HG02759 (cell line): ENCODE results near the gene SPOCK2.
"Not testable (repeated sequence)": the region's sequence is repeated elsewhere in the genome, so short reads cannot be mapped to it uniquely, and the experiment has no call there.

Experiments used
- ATAC-seq: cut with Tn5 transposase; IDR thresholded peaks from one replicate; pipeline ENCODE4 v1.9.1; 2021; ENCODE audit warnings: mild to moderate bottlenecking, moderate library complexity; ENCODE audit not compliant: unreplicated experiment

The SPOCK2 gene, protein sequence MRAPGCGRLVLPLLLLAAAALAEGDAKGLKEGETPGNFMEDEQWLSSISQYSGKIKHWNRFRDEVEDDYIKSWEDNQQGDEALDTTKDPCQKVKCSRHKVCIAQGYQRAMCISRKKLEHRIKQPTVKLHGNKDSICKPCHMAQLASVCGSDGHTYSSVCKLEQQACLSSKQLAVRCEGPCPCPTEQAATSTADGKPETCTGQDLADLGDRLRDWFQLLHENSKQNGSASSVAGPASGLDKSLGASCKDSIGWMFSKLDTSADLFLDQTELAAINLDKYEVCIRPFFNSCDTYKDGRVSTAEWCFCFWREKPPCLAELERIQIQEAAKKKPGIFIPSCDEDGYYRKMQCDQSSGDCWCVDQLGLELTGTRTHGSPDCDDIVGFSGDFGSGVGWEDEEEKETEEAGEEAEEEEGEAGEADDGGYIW

DNA sequence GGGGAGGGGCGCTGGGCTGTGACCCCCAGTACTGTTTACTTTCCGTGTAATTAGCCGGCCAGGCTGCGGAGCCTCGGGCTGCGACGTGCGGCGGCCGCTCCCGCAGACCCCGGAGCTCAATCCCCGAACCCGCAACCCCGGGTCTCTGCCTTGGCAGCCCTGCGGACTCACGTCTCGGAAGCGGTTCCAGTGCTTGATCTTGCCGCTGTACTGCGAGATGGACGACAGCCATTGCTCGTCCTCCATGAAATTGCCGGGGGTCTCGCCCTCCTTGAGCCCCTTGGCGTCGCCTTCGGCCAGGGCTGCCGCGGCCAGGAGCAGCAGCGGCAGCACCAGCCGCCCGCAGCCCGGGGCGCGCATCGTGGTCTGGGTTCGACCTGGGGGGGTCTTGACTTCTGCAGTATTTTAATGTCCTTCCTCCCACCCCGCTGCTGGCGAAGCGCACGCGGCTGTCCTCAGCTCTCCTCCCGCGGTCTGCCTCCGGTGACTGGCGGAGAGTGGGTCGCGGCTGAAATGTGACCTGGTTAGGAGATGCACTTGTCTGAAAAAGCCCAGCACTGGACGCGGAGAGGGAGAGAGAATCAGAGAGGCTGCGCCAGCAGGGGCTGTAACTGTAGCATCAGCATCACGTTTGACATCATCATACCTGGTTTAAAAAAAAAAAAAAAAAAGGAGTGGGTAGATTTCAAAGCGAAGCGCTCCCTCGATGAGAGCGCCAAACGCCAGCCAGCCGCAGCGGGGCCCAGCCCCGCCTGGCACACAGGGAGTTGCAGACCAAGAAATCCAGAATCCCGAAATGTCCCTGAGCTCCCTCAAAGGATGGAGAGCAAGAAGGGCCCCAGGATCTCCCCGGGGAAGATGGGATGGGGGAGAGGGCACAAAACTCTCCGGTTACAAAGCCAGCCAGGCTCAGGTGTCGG is at the start of gene SPOCK2:
SPOCK2 (minus strand) TSS at position 583 of the 920 bp plus-strand sequence; CDS start at position 360, 223 bp downstream.
- ATAC-seq, result peak; percentile 25

- ATAC-seq, result no peak
These were observed 49.2 kb upstream of the SPOCK2 start for GRCh38 chr10:72137583-72137982.

DNA sequence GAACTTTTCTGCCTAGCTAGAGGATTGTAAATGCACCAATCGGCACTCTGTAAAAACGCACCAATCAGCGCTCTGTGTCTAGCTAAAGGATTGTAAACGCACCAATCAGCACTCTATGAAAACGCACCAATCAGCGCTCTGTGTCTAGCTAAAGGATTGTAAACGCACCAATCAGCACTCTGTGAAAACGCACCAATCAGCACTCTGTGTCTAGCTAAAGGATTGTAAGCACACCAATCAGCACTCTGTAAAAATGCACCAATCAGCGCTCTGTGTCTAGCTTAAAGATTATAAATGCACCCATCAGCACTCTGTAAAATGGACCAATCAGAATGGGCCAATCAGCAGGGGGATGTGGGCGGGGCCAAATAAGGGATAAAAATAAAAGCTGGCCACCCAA is 47.9 kb upstream of the SPOCK2 start:
- not testable (repeated sequence) for ATAC-seq

DNA sequence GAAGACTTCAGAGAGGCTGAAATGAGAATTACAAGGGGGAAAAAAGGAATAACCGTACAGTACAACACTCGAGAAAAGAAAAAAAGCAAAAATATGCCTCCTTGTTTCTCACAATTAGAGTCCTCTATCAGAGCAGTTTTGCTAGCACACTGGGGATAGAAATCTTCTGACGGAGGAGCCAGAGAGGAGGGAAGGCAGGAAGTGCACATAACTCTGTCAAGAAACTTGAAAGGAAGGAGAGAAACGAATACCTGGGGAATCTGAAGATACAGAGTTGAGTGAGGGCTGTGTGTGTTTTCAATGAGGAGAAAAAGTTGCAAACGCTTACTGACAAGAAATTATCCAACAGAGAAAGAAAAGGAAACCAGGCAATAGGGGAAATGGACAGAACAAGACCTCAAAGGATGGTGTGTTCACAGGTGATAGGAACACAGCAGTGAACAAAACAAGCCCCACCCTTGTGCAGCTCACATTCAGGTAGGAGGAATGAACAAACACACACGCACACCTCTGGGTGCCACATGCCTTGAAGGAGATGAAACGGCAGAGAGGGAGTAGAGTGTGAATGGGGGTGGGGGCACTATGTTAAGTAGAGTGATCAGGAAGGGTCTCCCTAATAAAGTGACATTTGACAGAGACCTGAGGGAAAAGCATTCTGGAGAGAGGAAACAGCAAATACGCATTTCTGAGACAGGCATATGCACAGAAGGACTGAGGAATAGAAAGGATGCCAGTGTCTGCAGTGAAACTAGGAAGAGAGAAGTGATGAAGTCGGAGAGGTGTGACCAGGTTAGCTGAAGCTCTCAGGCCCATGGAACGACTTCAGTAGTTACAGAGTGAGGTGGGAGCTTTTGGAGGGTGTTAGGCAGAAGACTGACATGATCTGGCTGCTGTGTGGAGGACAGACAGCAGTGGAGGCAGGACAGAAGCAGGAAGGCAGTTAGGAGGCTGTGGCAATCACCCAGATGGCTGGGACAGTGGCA is 46.7 kb upstream of the SPOCK2 start:
- ATAC-seq, result no peak

DNA sequence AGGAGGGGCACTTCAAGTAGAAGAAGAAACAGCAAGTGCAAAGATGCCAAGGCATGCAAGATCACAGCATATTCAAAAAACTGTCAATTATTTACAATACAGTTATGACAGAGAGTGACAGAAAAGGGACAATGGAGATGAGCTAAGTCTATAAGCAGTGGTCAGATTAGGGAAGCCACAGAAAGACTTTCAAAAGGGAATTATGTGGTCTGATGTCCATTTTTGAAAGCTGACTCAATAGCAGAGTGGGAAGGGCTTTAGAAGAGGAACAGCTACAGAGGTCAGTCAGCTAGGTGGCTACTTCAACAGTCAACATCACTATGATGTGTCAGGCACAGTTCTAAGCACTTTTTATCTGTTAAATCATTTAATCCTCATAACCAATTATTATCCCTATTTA is 45.2 kb upstream of the SPOCK2 start:
- ATAC-seq, result peak; percentile 86

DNA sequence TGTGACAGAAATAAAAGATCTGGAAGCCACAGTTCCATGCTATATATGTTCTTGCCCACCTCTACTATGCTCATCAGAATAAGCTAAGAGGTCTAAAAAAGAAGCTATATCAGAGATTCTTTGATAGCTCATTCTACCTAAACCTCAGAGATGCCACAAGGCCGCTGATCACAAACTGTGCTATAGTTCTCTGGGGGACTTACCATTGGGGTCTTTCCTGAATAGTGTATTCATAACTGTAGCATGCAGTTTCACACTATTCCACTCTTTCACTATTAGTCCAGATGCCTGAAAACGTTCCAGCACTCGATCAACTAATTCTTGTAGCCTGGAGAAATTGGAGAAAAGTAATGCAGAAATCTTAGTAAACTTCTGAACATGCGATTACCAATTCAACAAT is 44.5 kb upstream of the SPOCK2 start:
- ATAC-seq, result peak; percentile 27

DNA sequence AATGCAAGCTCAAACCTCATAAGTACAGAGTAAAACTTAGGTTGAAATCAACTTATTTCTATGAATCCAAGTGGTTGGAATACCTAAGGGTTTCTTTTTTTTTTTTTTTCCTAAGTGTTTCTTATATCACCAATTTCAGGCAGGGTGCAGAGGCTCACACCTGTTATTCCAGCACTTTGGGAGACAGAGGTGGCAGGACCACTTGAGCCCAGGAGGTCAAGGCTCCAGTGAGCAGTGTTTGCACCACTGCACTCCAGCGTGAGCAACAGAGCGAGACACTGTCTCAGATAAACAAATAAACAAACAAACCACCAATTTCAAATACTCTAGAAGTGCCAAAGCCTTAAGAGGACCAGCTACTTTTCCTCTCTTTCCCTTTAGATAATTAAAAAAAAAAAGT is 39.2 kb upstream of the SPOCK2 start:
- no peak for ATAC-seq

- ATAC-seq, result no peak
These were observed 38.5 kb upstream of the SPOCK2 start for GRCh38 chr10:72126872-72127232.

DNA sequence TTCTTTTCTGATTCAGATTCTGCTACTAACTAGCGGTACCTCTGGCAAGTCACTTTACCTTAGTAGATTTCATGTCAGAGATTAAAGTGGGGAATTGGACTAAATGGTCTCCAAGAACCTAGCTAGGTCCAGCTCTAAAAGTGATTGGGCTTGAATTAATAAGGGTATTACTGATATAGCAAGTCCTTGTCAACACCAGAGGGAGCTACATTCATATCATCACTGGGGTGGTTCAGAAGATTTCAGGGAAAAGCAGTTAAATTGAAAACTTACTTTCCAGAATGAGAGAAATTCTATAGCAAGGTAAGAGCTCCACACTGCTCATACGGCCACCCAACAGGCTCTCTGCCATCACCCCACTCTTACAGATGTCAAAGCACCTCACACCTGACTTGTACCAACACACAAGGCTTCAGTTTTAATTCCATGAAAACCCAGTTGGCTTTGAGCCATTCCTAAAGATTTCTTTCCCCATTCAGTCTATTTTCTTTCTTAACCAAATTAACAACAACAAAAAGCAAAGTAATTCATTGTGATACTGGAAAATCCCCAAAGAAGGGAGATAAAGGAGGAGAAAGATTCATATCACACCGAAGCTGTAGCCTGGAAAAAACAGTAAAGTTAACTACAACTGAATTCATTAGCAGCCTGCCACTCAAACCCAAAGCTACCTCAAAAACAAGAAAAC is 38.0 kb upstream of the SPOCK2 start:
- no peak for ATAC-seq

GRCh38 chr10:72124989-72125388 is 36.6 kb upstream of the SPOCK2 start:
- ATAC-seq, result no peak

- ATAC-seq, result no peak
These were observed 36.0 kb upstream of the SPOCK2 start for GRCh38 chr10:72124381-72124780.

DNA sequence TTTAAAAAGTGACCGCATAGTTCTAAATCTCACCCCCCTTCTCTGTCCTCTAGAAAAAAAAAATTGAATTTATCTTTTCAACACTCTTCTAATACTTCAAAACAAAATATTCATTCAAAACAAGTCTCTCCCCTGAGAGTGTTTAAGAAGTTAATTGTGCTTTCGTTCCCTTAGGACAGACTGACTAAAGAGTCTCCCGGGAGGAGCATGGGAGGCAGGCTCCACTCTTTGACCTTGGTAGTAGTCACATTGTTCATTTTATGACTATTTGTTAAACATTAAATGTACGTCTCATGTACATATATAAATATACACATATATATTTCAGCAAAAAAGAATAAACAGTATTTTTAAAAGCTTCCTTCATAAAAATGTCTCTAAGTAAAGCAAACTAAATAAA is 35.3 kb upstream of the SPOCK2 start:
- ATAC-seq, result no peak

DNA sequence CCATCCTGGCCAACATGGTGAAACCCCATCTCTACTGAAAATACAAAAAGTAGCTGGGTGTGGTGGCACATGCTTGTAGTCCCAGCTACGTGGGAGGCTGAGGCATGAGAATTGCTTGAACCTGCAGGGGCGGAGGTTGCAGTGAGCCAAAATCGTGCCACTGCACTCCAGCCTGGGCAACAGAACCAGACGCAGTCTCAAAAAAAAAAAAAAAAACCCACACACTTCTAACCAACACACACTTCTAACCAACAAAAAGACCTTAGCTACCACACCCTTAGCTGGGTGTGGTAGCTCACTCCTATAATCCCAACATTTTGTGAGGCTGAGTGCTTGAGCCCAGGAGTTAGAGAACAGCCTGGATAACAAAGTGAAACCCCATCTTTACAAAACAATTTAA is 33.9 kb upstream of the SPOCK2 start:
- ATAC-seq, result no peak

- ATAC-seq, result no peak
These were observed 33.0 kb upstream of the SPOCK2 start for GRCh38 chr10:72121389-72121788.

GRCh38 chr10:72116372-72116771 is 28.0 kb upstream of the SPOCK2 start:
- no peak for ATAC-seq

DNA sequence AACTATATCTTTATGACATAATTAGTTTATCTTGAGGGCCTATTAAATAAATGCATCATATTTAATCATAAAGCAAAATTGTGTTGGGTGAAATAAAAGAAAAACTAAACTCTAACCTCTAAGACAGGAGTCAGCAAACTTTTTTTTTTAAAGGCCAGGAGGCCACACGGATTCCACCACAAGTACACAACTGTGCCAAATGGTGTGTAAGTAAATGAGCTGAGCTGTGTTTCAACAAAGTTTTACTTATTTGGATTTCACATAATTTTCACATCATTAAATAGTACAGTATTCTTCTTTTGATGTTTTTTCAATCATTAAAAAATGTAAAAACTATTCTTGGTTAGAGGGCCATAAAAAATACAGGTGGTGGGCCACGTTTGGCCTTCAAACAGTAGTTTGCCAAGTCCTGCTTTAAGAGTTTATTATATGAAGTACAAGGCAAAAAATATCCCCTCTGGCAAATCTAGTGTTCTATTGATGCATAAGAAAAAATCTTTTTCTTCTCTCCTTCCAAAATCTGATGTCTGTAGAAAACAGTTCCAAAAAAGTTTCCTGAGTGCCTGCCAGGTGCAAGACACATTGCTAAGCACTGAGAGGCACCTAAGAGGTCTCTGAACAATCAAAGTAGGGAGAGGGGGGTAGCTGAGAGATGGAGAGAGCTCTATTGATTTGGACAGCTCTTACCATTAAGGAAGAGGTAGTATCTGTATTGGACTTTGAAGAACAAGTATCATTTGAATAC is 26.5 kb upstream of the SPOCK2 start:
- no peak for ATAC-seq

DNA sequence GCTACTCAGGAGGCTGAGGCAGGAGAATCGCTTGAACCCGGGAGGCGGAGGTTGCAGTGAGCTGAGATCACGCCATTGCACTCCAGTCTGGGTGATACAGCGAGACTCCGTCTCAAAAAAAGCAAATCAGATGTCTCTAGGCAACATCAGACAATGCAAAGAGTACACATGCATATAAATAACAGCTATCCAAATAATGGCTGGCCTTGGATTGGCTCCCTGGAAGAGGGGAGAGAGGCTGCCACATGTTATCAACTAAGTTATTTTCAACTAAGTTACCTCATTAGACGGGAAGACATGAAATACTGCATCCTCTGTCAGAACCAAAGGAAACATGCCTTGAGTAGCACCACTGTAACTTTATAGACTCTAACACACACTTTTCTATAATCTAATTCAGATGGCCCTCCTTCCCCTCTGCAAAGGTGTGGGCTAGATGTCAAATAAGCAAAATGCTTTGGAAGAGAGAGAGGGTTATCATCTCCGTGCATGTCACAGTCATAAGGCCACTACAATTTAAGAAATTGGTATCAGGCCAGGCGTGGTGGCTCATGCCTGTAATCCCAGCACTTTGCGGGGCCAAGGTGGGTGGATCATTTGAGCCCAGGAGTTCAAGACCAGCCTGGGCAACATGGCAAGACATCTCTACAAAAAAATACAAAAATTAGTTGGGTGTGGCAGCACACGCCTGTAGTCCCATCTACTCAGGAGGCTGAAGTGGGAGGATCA is 22.5 kb upstream of the SPOCK2 start:
- ATAC-seq, result no peak

DNA sequence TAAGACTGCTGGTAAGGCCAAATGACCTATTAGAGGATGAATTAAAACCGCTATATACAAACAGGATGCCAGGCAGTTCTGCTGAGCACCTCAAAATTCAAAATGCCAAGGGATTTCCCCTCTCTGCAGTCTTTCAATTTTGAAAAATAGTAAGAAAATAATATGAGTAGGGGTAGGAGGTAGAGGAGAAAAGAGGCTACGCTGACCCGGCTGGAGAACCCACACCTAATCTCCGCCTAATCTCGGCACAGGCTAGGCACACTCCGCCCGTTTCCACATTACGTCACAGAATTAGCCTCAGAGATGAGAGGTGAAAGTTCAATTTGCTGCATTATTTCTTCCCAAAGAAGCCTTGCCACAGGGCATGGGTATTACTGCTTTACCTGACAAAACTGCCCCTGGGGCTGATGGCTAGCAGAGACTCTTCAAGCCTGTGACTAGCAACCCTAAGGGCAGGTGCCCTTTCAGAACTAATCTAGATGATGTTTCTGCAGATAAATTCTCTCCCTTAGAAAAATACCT is 21.3 kb upstream of the SPOCK2 start:
- ATAC-seq, result no peak
